K562 (cell line): ENCODE results near the gene IGSF9. TPM values are rescaled to one million over a fixed set of nuclear protein-coding genes. Genes with fewer than 3 reads are reported as not detected.
A peak's percentile ranks its signal among the peaks of the same experiment; 100 is the strongest.

ENCODE experiments used
- ATAC-seq: fragments of 200-7000 bp; cut with Tn5 transposase; 3 replicates; pipeline ENCODE4 v1.9.1; 2020; ENCODE audit warnings: moderate library complexity
- BruUV-seq: library from RNA; stranded (reverse); fragments of 400-500 nt; replicated peaks from 2 replicates; lab custom pipeline; 2021; lab: Mats Ljungman, UMichigan
- CTCF ChIA-PET: fragments of 300-600 bp; formaldehyde crosslinking; extraction: SDS; loops from one replicate; lab custom pipeline; 2021; ENCODE audit warnings: low intra/inter-chr PET ratio; lab: Yijun Ruan, JAX
- POLR2A ChIA-PET: fragments of 300-600, 350-650 bp; sonication (Branson Sonifier 250); formaldehyde crosslinking; extraction: SDS; loops from one replicate; lab custom pipeline; 2021; ENCODE audit warnings: antibody characterized with exemption, inconsistent platforms; lab: Yijun Ruan, JAX
- DNase-seq, 4 experiments: peaks; one replicate each; pipeline versions ENCODE4 v3.0.0 to v3.0.0-alpha.2; 2011 to 2018; ENCODE audit warnings: low spot score in 3 of 4, mixed read lengths in 3 of 4; ENCODE audit errors: extremely low read depth in 1 of 4
- FAIRE-seq: peaks from 2 replicates; lab custom pipeline; 2011; peaks lifted over from hg19 to GRCh38; lab: Jason Lieb, UNC
- H2AFZ ChIP-seq: 2 replicates; pipeline ENCODE4 v1.6.0; 2011; ENCODE audit warnings: low read depth, low read length, control low read depth, inconsistent platforms
- H3K27ac ChIP-seq: fragments of 200-600 bp; 3 replicates; pipeline ENCODE4 v1.8.0; 2011; ENCODE audit warnings: low read depth, mild to moderate bottlenecking, control low read depth, inconsistent platforms, low read length, moderate library complexity, mixed read lengths; ENCODE audit errors: extremely low read depth
- H3K27me3 ChIP-seq, 2 experiments: fragments of 300-600 bp in 1 of 2; 2 replicates in 1 of 2; 3 replicates in 1 of 2; pipeline versions ENCODE4 v1.6.0 to v1.8.0; 2011; ENCODE audit warnings: inconsistent platforms in 2 of 2, low read length in 2 of 2, mild to moderate bottlenecking in 1 of 2, mixed read lengths in 1 of 2, moderate library complexity in 1 of 2; ENCODE audit not compliant: control insufficient read depth in 2 of 2, insufficient read depth in 2 of 2
- H3K36me3 ChIP-seq: fragments of 300-600 bp; 3 replicates; pipeline ENCODE4 v1.8.0; 2011; ENCODE audit warnings: mild to moderate bottlenecking, low read length, inconsistent platforms; ENCODE audit not compliant: control insufficient read depth, insufficient read depth
- H3K4me1 ChIP-seq, 2 experiments: fragments of 200-600 bp in 1 of 2; replicated peaks in 1 of 2; 2 replicates in 1 of 2; 3 replicates in 1 of 2; pipeline versions ENCODE4 v1.5.1 to v1.8.0; 2011; ENCODE audit warnings: inconsistent platforms in 2 of 2, low read length in 2 of 2, mild to moderate bottlenecking in 1 of 2, mixed read lengths in 1 of 2, moderate library complexity in 1 of 2; ENCODE audit not compliant: control insufficient read depth in 2 of 2, insufficient read depth in 2 of 2
- H3K4me2 ChIP-seq: 2 replicates; pipeline ENCODE4 v1.6.1; 2011; ENCODE audit warnings: low read length, control low read depth, inconsistent platforms, mixed read lengths; ENCODE audit not compliant: insufficient read depth
- H3K4me3 ChIP-seq: fragments of 200-600 bp; sonication (generic), shearing (Covaris generic); 2 replicates; pipeline ENCODE4 v1.5.1; 2016; ENCODE audit warnings: control low read depth, inconsistent platforms
- H3K79me2 ChIP-seq: fragments of 200-600 bp; 3 replicates; pipeline ENCODE4 v1.8.0; 2011; ENCODE audit warnings: low read length, inconsistent platforms; ENCODE audit not compliant: control insufficient read depth, insufficient read depth
- H3K9ac ChIP-seq, 2 experiments: 2 replicates each; pipeline versions ENCODE4 v1.6.0 to v1.6.1; 2011; ENCODE audit warnings: low read depth in 2 of 2, low read length in 2 of 2, control low read depth in 1 of 2, inconsistent platforms in 1 of 2, mild to moderate bottlenecking in 1 of 2, mixed read lengths in 1 of 2; ENCODE audit not compliant: insufficient read depth in 1 of 2
- H3K9me1 ChIP-seq: one replicate; pipeline ENCODE4 v1.6.0; 2011; ENCODE audit warnings: inconsistent platforms, mild to moderate bottlenecking, low read length, moderate library complexity; ENCODE audit not compliant: control insufficient read depth, insufficient read depth
- H3K9me3 ChIP-seq: replicated peaks from 2 replicates; pipeline ENCODE4 v1.5.1; 2011; ENCODE audit warnings: low read depth, low read length, inconsistent platforms; ENCODE audit not compliant: control insufficient read depth, insufficient read depth
- H4K20me1 ChIP-seq: replicated peaks from 2 replicates; pipeline ENCODE4 v1.6.1; 2011; ENCODE audit warnings: low read length, inconsistent platforms, mixed read lengths; ENCODE audit not compliant: control insufficient read depth, insufficient read depth
- CTBP1 ChIP-seq: fragments of 450-650 bp; IDR thresholded peaks from 2 replicates; pipeline ENCODE4 v1.6.1; 2016; ENCODE audit warnings: borderline replicate concordance
- GABPB2 ChIP-seq: fragments of 250-450 bp; sonication (Bioruptor Pico); conservative IDR thresholded peaks from 2 replicates; pipeline ENCODE4 v1.5.1; 2021; ENCODE audit warnings: mild to moderate bottlenecking
- ILF3 ChIP-seq: fragments of 450-650 bp; IDR thresholded peaks from 2 replicates; pipeline ENCODE4 v1.6.1; 2018; ENCODE audit warnings: antibody characterized with exemption, mild to moderate bottlenecking, moderate library complexity, borderline replicate concordance
- MEF2A ChIP-seq: IDR thresholded peaks from 2 replicates; pipeline ENCODE4 v1.6.1; 2011; ENCODE audit warnings: low read depth, mild to moderate bottlenecking, low read length, moderate library complexity; ENCODE audit not compliant: control insufficient read depth
- TEAD2 ChIP-seq: fragments of 450-650 bp; IDR thresholded peaks from 2 replicates; pipeline ENCODE4 v1.6.1; 2016; ENCODE audit warnings: missing genetic modification characterization, control low read depth, missing compliant biosample characterization
- ZBTB7A ChIP-seq: IDR thresholded peaks from 2 replicates; pipeline ENCODE4 v1.6.1; 2011; ENCODE audit warnings: low read depth, mild to moderate bottlenecking, low read length, moderate library complexity, borderline replicate concordance; ENCODE audit not compliant: control insufficient read depth
- ZNF263 ChIP-seq: sonication (generic); formaldehyde crosslinking; IDR thresholded peaks from 2 replicates; pipeline ENCODE4 v1.8.0; 2022; ENCODE audit warnings: mild to moderate bottlenecking, missing genetic modification reagents, borderline replicate concordance
- ZNF589 ChIP-seq: fragments of 200-800 bp; sonication (Bioruptor generic); IDR thresholded peaks from 2 replicates; pipeline ENCODE4 v1.6.1; 2016; ENCODE audit warnings: low read depth, missing genetic modification characterization, missing compliant biosample characterization
- WGBS: fragments of 100-300 bp; shearing (Covaris generic); methylation state at CpG from one replicate; pipeline ENCODE4 v1.1.6; 2016; ENCODE audit warnings: low coverage, mixed read lengths; ENCODE audit not compliant: insufficient coverage; ENCODE audit errors: missing lambda C conversion rate; 5-methylcytosine and 5-hydroxymethylcytosine counted together
- in situ Hi-C: fragments of 300-500 bp; cut with MboI; formaldehyde crosslinking; loops from 4 replicates; pipeline ENCODE4 v1.15.0; 2018; ENCODE audit warnings: inconsistent platforms, mixed read lengths
- intact Hi-C: fragments of 100-400 bp; cut with micrococcal nuclease; formaldehyde crosslinking; loops from 2 replicates; pipeline ENCODE4 v1.14.2; 2022
- polyA plus RNA-seq, 8 experiments: library from polyadenylated mRNA; depleted of rRNA in 4 of 8; stranded (reverse) in 5 of 8; unstranded in 3 of 8; fragments of >200 nt; fragmentation: Nextera tagmentation in 2 of 8; fragmentation: Illumina TruSeq in 1 of 8; extraction: Ambion mirVana in 2 of 8; extraction: Trizol in 1 of 8; gene quantifications; 2 replicates each; pipeline versions ENCODE4 v1.2.1 to v1.2.3, GENCODE V29; 2011 to 2014; ENCODE audit warnings: inconsistent platforms in 1 of 8, missing spikeins in 1 of 8
- total RNA-seq, 7 experiments: library from RNA; depleted of rRNA in 6 of 7; stranded (reverse); fragments of >200 nt in 6 of 7; fragmentation: Illumina TruSeq in 2 of 7; extraction: Trizol in 2 of 7; gene quantifications; 2 replicates each; pipeline versions ENCODE4 v1.2.1 to v1.2.3, GENCODE V29; 2011 to 2021; ENCODE audit warnings: low replicate concordance in 1 of 7

The IGSF9 gene
- total and polyA plus RNA-seq, 9 of the 15 experiments (the other 6 are each of a cell fraction or from before 2014, with no cell fraction given): 0.03 to 0.29 (median 0.07) TPM; not detected in 1

DNA sequence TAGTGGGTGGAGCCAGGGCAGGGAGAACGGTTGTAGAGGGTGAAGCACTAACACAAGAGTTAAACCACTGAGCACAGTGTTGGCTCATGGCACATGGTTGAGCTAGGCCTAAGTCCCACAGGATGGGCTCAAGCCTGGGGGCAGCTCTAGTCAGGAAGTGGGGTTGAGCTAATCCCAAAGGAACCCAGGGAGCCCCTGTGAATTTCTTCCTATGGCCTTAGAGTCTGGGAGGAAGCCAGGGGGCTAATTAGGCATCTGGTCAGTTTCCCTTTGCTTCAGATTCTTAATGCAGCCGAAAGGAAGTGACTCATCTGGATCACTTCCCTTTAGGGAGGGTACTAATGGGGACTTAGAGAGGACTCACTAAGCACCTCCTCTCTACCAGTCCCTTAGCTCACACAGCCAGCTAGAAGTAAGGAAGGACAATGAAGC is 55.6 kb downstream of the IGSF9 start (continued):
- TF ChIP-seq ZNF589 (CRISPR knock-in tag) (peak; percentile 86; the same call in 1 of the 2 replicates), ZNF263 (CRISPR knock-in tag) (peak; percentile 61), GABPB2 (no peak)

DNA sequence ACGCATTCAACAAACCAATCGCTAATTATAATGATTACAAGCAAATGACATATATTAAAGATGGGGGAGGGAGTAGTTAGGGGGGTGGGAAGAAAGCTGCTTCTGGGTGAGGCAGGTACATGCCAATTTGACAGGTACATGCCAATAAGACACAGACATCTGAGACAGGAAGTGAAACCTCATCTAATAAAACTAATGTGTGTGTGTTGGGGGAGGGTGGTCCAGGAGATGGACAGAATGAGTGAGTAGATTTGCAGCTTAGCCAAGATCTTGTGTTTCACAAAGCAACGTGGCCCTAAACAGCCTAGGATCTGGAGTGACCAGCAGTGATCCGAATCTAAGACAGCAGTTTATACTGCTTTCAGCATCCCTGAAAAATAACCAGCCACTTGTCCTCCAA is 56.2 kb downstream of the IGSF9 start:
- ATAC-seq (no peak), DNase-seq (no peak), FAIRE-seq (no peak)
- Histone ChIP-seq H3K36me3 (no peaks in the 10 kb centered on the region), H3K4me2 (no peak overlapping the region), H3K4me1 (peaks cover 4 to 13% of the 10 kb centered on the region in 2 experiments; a peak in 3 of 5 replicates), H2AFZ (peak overlapping the region; percentile 80; the same call in 1 of the 2 replicates), H3K79me2 (no peaks in the 10 kb centered on the region), H3K27ac (no peak overlapping the region; the same call in 2 of the 3 replicates), H3K27me3 (0 out of 5 replicates have a peak, but pooled peaks cover 0 to 4% of the 10 kb centered on the region in 2 experiments), H3K9me3 (no peaks in the 10 kb centered on the region), H3K9me1 (no peaks in the 10 kb centered on the region), H4K20me1 (no peaks in the 10 kb centered on the region), H3K4me3 (no peak overlapping the region), H3K9ac (no peak overlapping the region)
- CTCF ChIA-PET: interaction anchor here (2.1 kb wide), 1 partner anchor 54 kb away, joined by 14 read pairs; no protein-coding TSS in a partner anchor
- in situ Hi-C loops: no loop called here
- TF ChIP-seq CTBP1 (no peak), TEAD2 (tag) (no peak), ILF3 (no peak), MEF2A (no peak), ZBTB7A (no peak)
- POLR2A ChIA-PET: interaction anchor here (1.0 to 1.5 kb wide), 8 partner anchors 9 to 165 kb away, joined by 3 to 6 read pairs (median 4); partner anchors contain the start of gene CFAP45
- 63% methylated on average over 4 of the region's 4 CpGs for WGBS
- intact Hi-C loops: no loop called here
- no TSS peak for BruUV-seq
